Measurements from ENCODE around the gene SURF2.
"Not testable (repeated sequence)": the region's sequence is repeated elsewhere in the genome, so short reads cannot be mapped to it uniquely, and the experiment has no call there.

DNA sequence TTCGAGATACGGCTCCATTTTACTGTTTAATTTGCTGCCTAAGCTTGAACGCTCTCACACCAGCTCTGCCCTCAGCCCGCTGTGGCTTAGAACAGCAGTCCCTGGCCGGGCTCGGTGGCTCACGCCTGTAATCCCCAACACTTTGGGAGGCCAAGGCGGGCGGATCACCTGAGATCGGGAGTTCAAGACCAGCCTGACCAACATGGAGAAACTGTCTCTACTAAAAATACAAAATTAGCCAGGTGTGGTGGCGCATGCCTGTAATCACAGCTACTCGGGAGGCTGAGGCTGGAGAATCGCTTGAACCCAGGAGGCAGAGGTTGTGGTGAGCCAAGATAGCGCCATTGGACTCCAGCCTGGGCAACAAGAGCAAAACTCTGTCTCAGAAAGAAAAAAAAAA is 20.9 kb downstream of the SURF2 start:
- TF ChIP-seq EZH2 (IDR thresholded peaks at IDR 0.05; ENCODE audit: low read depth, unreplicated experiment); EZH2phosphoT487 (IDR thresholded peaks at IDR 0.05; ENCODE audit: unreplicated experiment): not testable (repeated sequence)
- TF ChIP-seq, protein P1, sequence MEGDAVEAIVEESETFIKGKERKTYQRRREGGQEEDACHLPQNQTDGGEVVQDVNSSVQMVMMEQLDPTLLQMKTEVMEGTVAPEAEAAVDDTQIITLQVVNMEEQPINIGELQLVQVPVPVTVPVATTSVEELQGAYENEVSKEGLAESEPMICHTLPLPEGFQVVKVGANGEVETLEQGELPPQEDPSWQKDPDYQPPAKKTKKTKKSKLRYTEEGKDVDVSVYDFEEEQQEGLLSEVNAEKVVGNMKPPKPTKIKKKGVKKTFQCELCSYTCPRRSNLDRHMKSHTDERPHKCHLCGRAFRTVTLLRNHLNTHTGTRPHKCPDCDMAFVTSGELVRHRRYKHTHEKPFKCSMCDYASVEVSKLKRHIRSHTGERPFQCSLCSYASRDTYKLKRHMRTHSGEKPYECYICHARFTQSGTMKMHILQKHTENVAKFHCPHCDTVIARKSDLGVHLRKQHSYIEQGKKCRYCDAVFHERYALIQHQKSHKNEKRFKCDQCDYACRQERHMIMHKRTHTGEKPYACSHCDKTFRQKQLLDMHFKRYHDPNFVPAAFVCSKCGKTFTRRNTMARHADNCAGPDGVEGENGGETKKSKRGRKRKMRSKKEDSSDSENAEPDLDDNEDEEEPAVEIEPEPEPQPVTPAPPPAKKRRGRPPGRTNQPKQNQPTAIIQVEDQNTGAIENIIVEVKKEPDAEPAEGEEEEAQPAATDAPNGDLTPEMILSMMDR (conservative IDR thresholded peaks at IDR 0.05; ENCODE audit: low read depth in 2 of 2): not testable (repeated sequence)
